Skeletal muscle tissue (tissue), 2 donors: ENCODE data around the gene KRTAP12-3. TPM values are rescaled to one million over a fixed set of nuclear protein-coding genes. Genes with fewer than 3 reads are reported as not detected.

Experiments
- small RNA-seq: library from RNA; depleted of rRNA; stranded (forward); fragments of <200 nt; gene quantifications from one replicate; pipeline ENCODE3, GENCODE V24; 2014
- total RNA-seq: library from RNA; depleted of rRNA; stranded (reverse); fragments of >200 nt; gene quantifications from one replicate; pipeline ENCODE4 v1.2.3, GENCODE V29; 2014

Gene KRTAP12-3
- total RNA-seq, 1 donor from 2014 or later: not detected

Small RNAs within 50 kb of the gene (small RNA-seq; reads per million reads assigned to genes)
- not detected for gene KRTAP12-6P

Other genes starting within 250 kb of the KRTAP12-3 start
- 0.52 TPM for gene LRRC3, start 202.4 kb upstream of the KRTAP12-3 start, total RNA-seq
- gene KRTAP10-1, start 117.7 kb upstream of the KRTAP12-3 start, total RNA-seq: not detected
- not detected for gene KRTAP10-2, start 106.4 kb upstream of the KRTAP12-3 start, total RNA-seq
- gene KRTAP10-3, start 99.1 kb upstream of the KRTAP12-3 start, total RNA-seq: not detected
- not detected for gene KRTAP10-4, start 84.2 kb upstream of the KRTAP12-3 start, total RNA-seq
- not detected for gene KRTAP10-5, start 77.3 kb upstream of the KRTAP12-3 start, total RNA-seq
- gene KRTAP10-6, start 65.4 kb upstream of the KRTAP12-3 start, total RNA-seq: not detected
- not detected for gene KRTAP10-7, start 57.3 kb upstream of the KRTAP12-3 start, total RNA-seq
- not detected for gene KRTAP10-8, start 45.9 kb upstream of the KRTAP12-3 start, total RNA-seq
- gene KRTAP10-9, start 30.8 kb upstream of the KRTAP12-3 start, total RNA-seq: not detected
- gene KRTAP10-10, start 20.6 kb upstream of the KRTAP12-3 start, total RNA-seq: not detected
- not detected for gene KRTAP10-11, start 11.5 kb upstream of the KRTAP12-3 start, total RNA-seq
- gene KRTAP12-4, start 3.3 kb upstream of the KRTAP12-3 start, total RNA-seq: not detected
- gene KRTAP12-2, start 9.0 kb downstream of the KRTAP12-3 start, total RNA-seq: not detected
- gene KRTAP12-1, start 24.2 kb downstream of the KRTAP12-3 start, total RNA-seq: not detected
- not detected for gene KRTAP10-12, start 39.2 kb downstream of the KRTAP12-3 start, total RNA-seq
- not detected for gene TSPEAR, start 53.6 kb downstream of the KRTAP12-3 start, total RNA-seq
- 60.5 TPM for gene UBE2G2, start 143.9 kb downstream of the KRTAP12-3 start, total RNA-seq
- gene SUMO3, start 160.1 kb downstream of the KRTAP12-3 start, total RNA-seq: 28.7 TPM
- gene PTTG1IP, start 215.8 kb downstream of the KRTAP12-3 start, total RNA-seq: 98.1 TPM